Spinal cord (tissue), 10 donors: ENCODE results near the gene PEX10. TPM values are rescaled to one million over a fixed set of nuclear protein-coding genes. Genes with fewer than 3 reads are reported as not detected.

Source experiments
- DNase-seq, 6 donors: peaks; one replicate each; pipeline versions ENCODE4 v3.0.0 to v3.0.0-alpha.2; 2013 to 2015; ENCODE audit warnings: low spot score in 6 of 6, low read depth in 4 of 6
- H3K27ac ChIP-seq: one replicate; pipeline ENCODE4 v1.5.1; 2013; ENCODE audit warnings: low read depth, low read length, control low read depth
- H3K27me3 ChIP-seq: one replicate; pipeline ENCODE4 v1.6.1; 2013; ENCODE audit warnings: low read length; ENCODE audit not compliant: control insufficient read depth, insufficient read depth
- H3K36me3 ChIP-seq: one replicate; pipeline ENCODE4 v1.6.1; 2013; ENCODE audit warnings: low read length; ENCODE audit not compliant: control insufficient read depth, insufficient read depth
- H3K4me1 ChIP-seq: one replicate; pipeline ENCODE4 v1.6.1; 2013; ENCODE audit warnings: low read length; ENCODE audit not compliant: control insufficient read depth, insufficient read depth
- H3K4me3 ChIP-seq: one replicate; pipeline ENCODE4 v1.5.1; 2013; ENCODE audit warnings: low read depth, low read length, control low read depth
- H3K9me3 ChIP-seq: one replicate; pipeline ENCODE4 v1.6.1; 2013; ENCODE audit warnings: low read length; ENCODE audit not compliant: control insufficient read depth, insufficient read depth
- WGBS: methylation state at CpG from one replicate; pipeline ENCODE4 v1.1.5; 2013; ENCODE audit warnings: missing lambda C conversion rate; ENCODE audit not compliant: insufficient coverage; 5-methylcytosine and 5-hydroxymethylcytosine counted together
- polyA plus RNA-seq, 2 donors: library from polyadenylated mRNA; unstranded; fragments of 120-200 nt; gene quantifications; one replicate each; pipeline ENCODE4 v1.2.1, GENCODE V29; 2013; ENCODE audit not compliant: insufficient read length in 2 of 2
- total RNA-seq, 2 donors: library from RNA; depleted of rRNA in 1 of 2; stranded (reverse); fragments of 120-200 nt in 1 of 2; fragments of >200 nt in 1 of 2; gene quantifications; one replicate each; pipeline versions ENCODE4 v1.2.3 to v1.2.4, GENCODE V29; 2013 to 2014
- donor health status: healthy.

PEX10 gene
- total and polyA plus RNA-seq, 4 donors, result 17.7 to 36.9 (median 31.7) TPM

DNA sequence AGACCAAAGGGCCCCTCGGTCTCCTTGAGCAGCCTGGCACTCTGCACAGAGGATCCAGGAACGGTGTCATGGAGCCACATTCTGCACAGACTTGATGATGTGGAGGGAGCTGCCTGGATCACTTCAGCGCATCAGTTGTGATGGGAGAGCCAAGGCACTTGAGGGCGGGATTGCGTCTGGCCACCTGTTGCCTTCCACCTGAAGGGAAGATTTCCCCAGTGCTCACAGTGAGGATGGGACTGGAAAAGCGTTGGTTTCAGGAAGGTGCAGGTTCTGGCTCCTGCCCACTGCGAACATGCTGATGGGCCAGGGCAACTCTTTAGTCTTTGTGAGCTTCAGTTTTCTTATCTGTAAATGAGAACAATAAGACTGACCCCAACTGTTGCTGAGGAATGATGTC is 18.1 kb downstream of the PEX10 start:
- Histone ChIP-seq H3K4me3 (no peak overlapping the region), H3K4me1 (peaks cover 28% of the 10 kb centered on the region)
- 95% methylated on average over 7 of the region's 7 CpGs for WGBS

DNA sequence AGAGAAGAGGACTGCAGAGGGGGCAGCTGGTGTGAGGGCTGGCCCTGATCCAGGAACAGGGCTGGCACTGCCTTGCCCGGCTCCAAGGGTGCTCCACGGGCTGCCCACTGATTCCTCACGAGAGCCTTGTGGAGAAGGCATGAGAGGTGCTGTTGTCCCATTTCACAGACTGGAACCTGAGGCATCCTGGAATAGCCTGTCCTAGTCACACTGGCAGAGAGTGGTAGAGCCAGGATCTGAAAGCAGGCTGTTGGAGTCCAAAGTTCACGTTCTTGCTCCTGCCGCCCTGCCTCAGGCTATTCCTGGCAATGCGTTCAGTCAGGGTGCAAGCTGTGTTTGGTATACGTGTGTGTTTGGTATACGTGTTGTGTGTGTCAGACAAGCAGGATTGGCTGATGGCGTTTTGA is 18.9 kb downstream of the PEX10 start:
- DNase-seq, result no peak
- Histone ChIP-seq H3K27me3 (no peaks in the 10 kb centered on the region), H3K36me3 (peaks cover 61% of the 10 kb centered on the region), H3K4me3 (no peak overlapping the region), H3K9me3 (no peaks in the 10 kb centered on the region), H3K4me1 (peaks cover 28% of the 10 kb centered on the region), H3K27ac (no peak overlapping the region)
- 82% methylated on average over 6 of the region's 9 CpGs for WGBS

More for the DNA sequence above, 18.1 kb downstream of the PEX10 start:
- Histone ChIP-seq H3K27me3 (no peaks in the 10 kb centered on the region), H3K9me3 (no peaks in the 10 kb centered on the region), H3K36me3 (peaks cover 67% of the 10 kb centered on the region), H3K27ac (no peak overlapping the region)
- DNase-seq, result no peak

DNA sequence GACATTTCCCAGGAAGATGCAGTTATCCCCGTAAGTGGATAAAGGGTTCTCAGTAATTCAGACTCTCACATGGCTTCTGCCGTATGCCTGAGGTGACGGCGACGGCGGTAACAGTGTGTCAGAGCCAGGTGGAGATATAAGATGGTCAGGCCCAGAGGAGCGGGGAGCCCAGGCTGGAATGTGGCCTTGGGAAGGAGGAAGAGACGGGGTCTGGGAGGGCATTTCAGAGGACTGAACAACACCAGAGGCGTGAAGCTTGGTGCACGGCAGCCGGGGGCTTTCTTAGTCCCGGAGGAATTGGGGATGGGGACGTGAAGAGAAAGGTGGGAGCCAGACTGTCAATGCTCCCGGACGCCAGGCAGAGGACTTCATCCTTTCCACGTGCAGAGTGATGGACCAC is 19.7 kb downstream of the PEX10 start:
- H3K27ac ChIP-seq, result no peak overlapping the region
- no peaks in the 10 kb centered on the region for H3K27me3 ChIP-seq
- H3K36me3 ChIP-seq, result peaks cover 60% of the 10 kb centered on the region
- H3K4me3 ChIP-seq, result peak overlapping the region; percentile 56
- no peak for DNase-seq
- peaks cover 28% of the 10 kb centered on the region for H3K4me1 ChIP-seq
- H3K9me3 ChIP-seq, result no peaks in the 10 kb centered on the region
- 75% methylated on average over 16 of the region's 16 CpGs for WGBS

DNA sequence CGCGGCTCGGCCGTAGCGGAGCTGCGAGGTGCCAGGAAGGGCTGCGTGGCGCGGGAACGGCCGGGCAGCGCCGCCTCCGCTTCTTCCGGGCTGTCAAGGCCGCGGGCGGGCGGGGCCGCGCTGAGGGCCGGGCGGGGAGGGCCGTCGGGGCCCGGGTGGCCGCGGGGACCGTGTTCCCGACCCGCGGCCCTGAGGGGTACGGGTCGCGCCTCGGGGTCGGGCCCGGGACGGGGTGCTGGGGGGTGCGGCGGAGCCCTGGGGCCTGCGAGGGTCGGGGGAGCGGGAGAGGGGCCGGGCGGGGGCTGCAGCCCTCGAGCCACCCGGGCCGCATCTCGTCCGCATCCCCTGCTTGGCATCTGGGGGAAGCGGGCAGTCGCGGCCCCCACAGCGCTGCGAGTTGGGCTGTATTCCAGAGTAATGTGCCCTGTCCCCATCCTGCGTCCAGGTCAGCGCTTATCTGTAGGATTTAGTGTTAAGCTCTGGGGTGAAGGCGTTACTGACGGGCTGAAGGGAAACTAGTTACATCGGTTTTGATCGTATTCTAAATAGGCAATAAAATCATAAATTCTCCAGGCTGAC is 20.3 kb downstream of the PEX10 start:
- Histone ChIP-seq H3K9me3 (no peaks in the 10 kb centered on the region), H3K27me3 (no peaks in the 10 kb centered on the region), H3K4me1 (peaks cover 28% of the 10 kb centered on the region), H3K36me3 (peaks cover 60% of the 10 kb centered on the region), H3K4me3 (peak overlapping the region; percentile 56), H3K27ac (no peak overlapping the region)
- under 1% methylated on average over 58 of the region's 62 CpGs for WGBS
- no peak for DNase-seq

DNA sequence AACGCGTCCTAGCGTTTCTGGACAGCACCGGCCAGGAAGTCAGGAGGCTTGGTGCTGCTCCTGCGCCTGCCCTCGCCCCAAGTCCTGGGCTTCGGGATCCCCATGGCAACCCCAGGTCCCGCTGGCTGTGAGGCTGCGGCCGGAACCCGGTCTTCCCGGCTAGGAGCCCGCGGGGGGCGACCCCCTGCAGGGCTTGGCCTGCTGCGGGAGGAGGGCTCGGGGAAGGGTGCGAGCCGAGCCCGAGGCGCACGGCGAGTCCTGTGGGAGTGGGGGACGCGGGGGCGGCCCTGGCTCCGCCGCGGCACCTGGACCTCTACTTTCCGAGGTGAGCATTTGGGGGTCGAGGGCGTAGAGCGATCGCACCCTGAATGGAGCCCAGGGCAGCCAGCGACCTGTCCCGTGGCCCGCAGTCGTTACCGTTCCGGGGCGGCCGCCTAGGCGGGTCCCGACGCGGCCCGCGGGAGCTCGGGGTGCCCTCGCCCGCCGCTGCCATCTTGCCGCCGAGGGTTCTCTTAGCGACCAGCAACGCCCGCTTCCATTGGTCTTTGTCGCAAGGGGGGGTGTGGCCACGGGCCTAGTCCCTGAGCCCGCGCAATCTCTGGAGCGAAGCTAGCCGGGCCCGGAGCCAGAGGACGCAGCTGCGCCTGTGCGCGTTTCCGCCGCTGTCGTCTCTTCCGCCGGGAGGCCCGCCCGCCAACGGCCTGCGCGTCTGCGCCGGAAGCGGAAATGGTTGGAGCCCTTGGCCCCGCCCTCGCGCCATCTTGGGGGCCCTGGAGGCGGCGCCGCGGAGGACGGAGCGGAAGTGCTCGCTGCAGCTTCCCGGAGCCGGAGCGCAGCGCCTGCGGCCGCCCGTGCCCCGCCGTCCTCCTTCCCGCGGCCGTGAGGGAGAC is 21.1 kb downstream of the PEX10 start, which contains the start of the genes MORN1 and RER1:
MORN1 (minus strand) TSS at position 514 of the 890 bp plus-strand sequence; CDS start at position 493, 21 bp downstream.
RER1 (plus strand) TSS at position 801 of the 890 bp plus-strand sequence. CDS start 3,950 bp downstream, outside the sequence.
- Histone ChIP-seq H3K27ac (no peak within 1 kb of the TSS), H3K27me3 (no peaks in the 10 kb centered on the region), H3K4me1 (peaks cover 28% of the 10 kb centered on the region), H3K9me3 (no peaks in the 10 kb centered on the region), H3K4me3 (peak within 1 kb of the TSS; percentile 56), H3K36me3 (peaks cover 59% of the 10 kb centered on the region)
- WGBS, result under 1% methylated on average over 103 of the region's 103 CpGs
- peak; percentile 94 to 100 (median 97) for DNase-seq

DNA sequence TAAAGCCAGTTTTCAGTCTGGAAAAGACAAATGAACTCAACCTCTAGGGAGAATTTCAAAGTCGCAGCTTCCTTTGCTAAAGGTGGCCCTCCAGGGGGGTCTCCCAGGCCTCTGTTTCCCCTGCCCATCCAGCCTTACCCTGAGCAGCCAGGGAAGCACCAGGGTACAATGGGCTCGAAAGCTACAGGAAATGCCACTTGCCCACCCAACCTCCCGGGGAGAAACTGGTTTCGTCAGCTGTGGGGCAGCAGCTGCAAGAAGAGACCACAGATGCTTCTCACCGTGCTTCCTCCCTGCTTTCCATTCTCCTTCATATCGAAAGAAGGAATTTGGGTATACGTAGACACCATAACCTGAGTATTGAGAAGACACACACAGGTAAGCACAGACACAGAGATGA is 22.7 kb downstream of the PEX10 start:
- WGBS, result 94% methylated on average over 7 of the region's 7 CpGs
- Histone ChIP-seq H3K4me3 (no peak overlapping the region), H3K4me1 (peaks cover 28% of the 10 kb centered on the region), H3K36me3 (peaks cover 58% of the 10 kb centered on the region), H3K9me3 (no peaks in the 10 kb centered on the region), H3K27ac (no peak overlapping the region), H3K27me3 (no peaks in the 10 kb centered on the region)
- no peak for DNase-seq

DNA sequence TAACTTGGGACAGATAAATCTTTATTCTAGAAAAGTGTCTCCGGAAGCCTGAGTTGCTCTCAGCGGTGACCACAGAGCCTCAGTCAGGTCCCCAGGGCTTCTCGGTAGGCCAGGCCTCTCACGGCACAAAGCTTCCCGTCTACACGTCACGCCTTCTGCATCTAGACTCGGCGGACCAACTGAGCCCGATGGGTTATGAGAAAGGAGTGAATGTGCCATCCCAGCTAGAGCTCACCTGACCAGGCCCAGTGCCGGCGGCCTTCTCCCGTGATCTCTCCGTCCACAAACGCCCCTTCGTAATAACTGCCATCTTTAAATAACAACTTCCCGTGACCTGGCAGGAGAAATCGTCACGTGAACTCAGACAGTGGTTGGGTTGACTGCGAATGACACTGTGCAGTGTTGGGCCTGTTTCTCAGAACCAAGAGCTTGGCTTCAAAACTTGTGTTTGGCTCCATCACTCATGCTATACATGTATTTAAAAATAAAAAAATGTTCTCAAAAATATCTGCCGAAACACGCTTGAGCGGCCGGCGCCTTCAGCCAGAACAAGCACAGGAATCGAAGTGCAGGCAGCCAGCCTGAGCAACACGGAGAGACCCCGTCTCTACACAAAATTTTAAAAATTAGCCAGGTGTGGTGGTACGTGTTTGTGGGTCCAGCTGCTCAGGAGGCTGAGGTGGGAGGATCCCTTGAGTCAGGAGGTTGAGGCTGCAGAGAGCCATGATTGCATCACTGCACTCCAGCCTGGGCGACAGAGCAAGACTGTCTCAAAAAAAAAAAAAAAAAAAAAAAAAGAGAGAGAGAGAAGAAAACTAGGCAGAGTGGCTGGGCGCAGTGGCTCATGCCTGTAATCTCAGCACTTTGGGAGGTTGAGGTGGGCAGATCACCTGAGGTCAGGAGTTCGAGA is 24.1 kb downstream of the PEX10 start:
- 96% methylated on average over 18 of the region's 32 CpGs for WGBS

DNA sequence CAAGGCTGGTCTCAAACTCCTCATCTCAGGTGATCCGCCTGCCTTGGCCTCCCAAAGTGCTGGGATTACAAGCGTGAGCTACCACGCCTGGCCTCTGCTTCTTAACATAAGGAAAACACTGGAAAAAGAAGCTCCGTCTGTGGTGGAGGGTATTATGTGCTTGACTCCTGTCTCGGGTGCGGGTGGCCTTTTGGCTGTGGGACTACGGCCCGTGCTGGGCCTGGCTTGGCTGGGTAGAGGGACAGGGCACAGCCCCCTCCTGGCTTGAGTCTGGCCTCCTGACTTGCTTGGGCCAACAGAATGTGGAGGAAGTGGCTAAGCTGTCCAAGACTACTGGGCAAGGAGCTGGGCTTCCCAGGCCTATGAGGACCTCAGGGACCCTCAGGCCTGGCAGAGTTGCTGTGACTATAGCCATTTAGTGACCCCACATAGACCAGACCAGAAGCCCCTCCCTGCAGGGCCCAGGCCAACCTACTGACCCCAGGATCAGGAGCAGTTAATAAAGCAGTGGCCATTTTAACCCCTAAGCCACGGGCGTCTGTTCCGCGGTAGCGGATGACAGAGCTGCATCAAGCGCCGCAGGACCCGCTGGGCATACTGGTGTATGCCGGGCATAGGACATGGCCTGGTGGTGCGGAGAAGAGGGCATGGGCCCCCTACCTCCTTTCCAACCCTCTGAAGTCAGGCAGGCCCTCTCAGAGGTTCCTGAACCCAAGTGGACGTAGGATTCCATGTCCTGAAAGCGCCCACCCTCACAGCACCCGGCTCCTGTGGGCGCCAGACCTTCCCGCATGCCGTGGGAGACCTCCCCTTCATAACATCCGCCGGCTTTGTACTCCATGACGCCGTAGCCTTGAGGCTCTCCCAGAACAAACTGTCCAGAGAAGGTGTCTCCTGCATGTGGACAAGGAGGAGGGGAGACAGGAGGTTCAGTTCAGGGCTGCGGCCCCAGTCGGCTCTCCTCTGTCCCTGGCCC is 25.4 kb downstream of the PEX10 start:
- Histone ChIP-seq H3K27me3 (no peaks in the 10 kb centered on the region), H3K4me3 (no peak overlapping the region), H3K4me1 (peaks cover 24% of the 10 kb centered on the region), H3K27ac (no peak overlapping the region), H3K9me3 (no peaks in the 10 kb centered on the region), H3K36me3 (peaks cover 63% of the 10 kb centered on the region)
- no peak for DNase-seq
- WGBS, result 96% methylated on average over 21 of the region's 30 CpGs

More for the DNA sequence above, 24.1 kb downstream of the PEX10 start:
- no peaks in the 10 kb centered on the region for H3K9me3 ChIP-seq
- H3K27ac ChIP-seq, result no peak overlapping the region
- no peak for DNase-seq
- peaks cover 23% of the 10 kb centered on the region for H3K4me1 ChIP-seq
- H3K27me3 ChIP-seq, result no peaks in the 10 kb centered on the region
- H3K36me3 ChIP-seq, result peaks cover 56% of the 10 kb centered on the region
- H3K4me3 ChIP-seq, result no peak overlapping the region
